ENCODE measurements around the gene SMIM10L1.

SMIM10L1 gene

GRCh38 chr12:11186837-11187236, 15.8 kb downstream of the SMIM10L1 start, which contains the start of gene TAS2R42:
Gene TAS2R42, minus strand, starts transcription at chr12:11186937. Its CDS starts 0 bp downstream, at chr12:11186937.
- H3K4me1 ChIP-seq (ENCODE audit: control insufficient read depth, insufficient read depth, low read length) = no peaks in the 10 kb centered on the region
- H3K36me3 ChIP-seq (ENCODE audit: control insufficient read depth, insufficient read depth, low read length, severe bottlenecking) = peaks cover 3% of the 10 kb centered on the region
- no peaks in the 10 kb centered on the region for H3K27me3 ChIP-seq (replicated peaks; ENCODE audit: control insufficient read depth, insufficient read depth, low read length)
- DNase-seq (ENCODE audit: low read depth) = no peak
- H3K9me3 ChIP-seq (ENCODE audit: control insufficient read depth, low read length) = no peaks in the 10 kb centered on the region
- H3K4me3 ChIP-seq (ENCODE audit: low read length) = no peak within 1 kb of the TSS
- H3K9ac ChIP-seq (ENCODE audit: low read length) = no peak within 1 kb of the TSS

GRCh38 chr12:11202811-11203210, 31.8 kb downstream of the SMIM10L1 start:
- no peak overlapping the region for H3K9ac ChIP-seq (ENCODE audit: low read length)
- no peaks in the 10 kb centered on the region for H3K36me3 ChIP-seq (ENCODE audit: control insufficient read depth, insufficient read depth, low read length, severe bottlenecking)
- no peaks in the 10 kb centered on the region for H3K27me3 ChIP-seq (replicated peaks; ENCODE audit: control insufficient read depth, insufficient read depth, low read length)
- no peak overlapping the region for H3K4me3 ChIP-seq (ENCODE audit: low read length)
- DNase-seq (ENCODE audit: low read depth) = peak; percentile 3
- peaks cover 10% of the 10 kb centered on the region for H3K4me1 ChIP-seq (ENCODE audit: control insufficient read depth, insufficient read depth, low read length)
- H3K9me3 ChIP-seq (ENCODE audit: control insufficient read depth, low read length) = peaks cover 6% of the 10 kb centered on the region

GRCh38 chr12:11204173-11204572, 33.2 kb downstream of the SMIM10L1 start:
- Histone ChIP-seq H3K4me1 (ENCODE audit: control insufficient read depth, insufficient read depth, low read length) (peaks cover 10% of the 10 kb centered on the region), H3K4me3 (ENCODE audit: low read length) (no peak overlapping the region), H3K27me3 (replicated peaks; ENCODE audit: control insufficient read depth, insufficient read depth, low read length) (no peaks in the 10 kb centered on the region), H3K36me3 (ENCODE audit: control insufficient read depth, insufficient read depth, low read length, severe bottlenecking) (no peaks in the 10 kb centered on the region), H3K9me3 (ENCODE audit: control insufficient read depth, low read length) (peaks cover 6% of the 10 kb centered on the region), H3K9ac (ENCODE audit: low read length) (no peak overlapping the region)
- no peak for DNase-seq (ENCODE audit: low read depth)

- DNase-seq (ENCODE audit: low read depth) = no peak
- Histone ChIP-seq H3K4me3 (ENCODE audit: low read length) (no peak overlapping the region), H3K9ac (ENCODE audit: low read length) (no peak overlapping the region), H3K36me3 (ENCODE audit: control insufficient read depth, insufficient read depth, low read length, severe bottlenecking) (no peaks in the 10 kb centered on the region), H3K4me1 (ENCODE audit: control insufficient read depth, insufficient read depth, low read length) (no peaks in the 10 kb centered on the region), H3K9me3 (ENCODE audit: control insufficient read depth, low read length) (peaks cover 3% of the 10 kb centered on the region), H3K27me3 (replicated peaks; ENCODE audit: control insufficient read depth, insufficient read depth, low read length) (no peaks in the 10 kb centered on the region)
Measured at GRCh38 chr12:11209113-11209512, 38.1 kb downstream of the SMIM10L1 start.
